Progenitor cell of endocrine pancreas (in vitro differentiated cells): ENCODE results near the gene FAHD2A. TPM values are rescaled to one million over a fixed set of nuclear protein-coding genes. Genes with fewer than 3 reads are reported as not detected.

Source experiments
- DNase-seq: peaks from one replicate; pipeline ENCODE4 v3.0.0; 2021; ENCODE audit warnings: low spot score; ENCODE audit not compliant: unreplicated experiment
- H3K27ac Mint-ChIP-seq: 2 replicates; pipeline ENCODE4 v1.8.0; 2021; ENCODE audit warnings: mild to moderate bottlenecking, moderate library complexity, mixed read lengths
- H3K27me3 Mint-ChIP-seq: 2 replicates; pipeline ENCODE4 v1.8.0; 2021; ENCODE audit warnings: mixed read lengths
- H3K36me3 Mint-ChIP-seq: 2 replicates; pipeline ENCODE4 v1.8.0; 2022; ENCODE audit warnings: mixed read lengths; ENCODE audit not compliant: insufficient read depth
- H3K4me1 Mint-ChIP-seq: 2 replicates; pipeline ENCODE4 v1.8.0; 2021; ENCODE audit warnings: low read depth, mixed read lengths
- H3K4me3 Mint-ChIP-seq: 2 replicates; pipeline ENCODE4 v1.8.0; 2021; ENCODE audit warnings: low read depth, mild to moderate bottlenecking, moderate library complexity, mixed read lengths
- H3K9me3 Mint-ChIP-seq: 2 replicates; pipeline ENCODE4 v1.8.0; 2021; ENCODE audit warnings: low read depth, mixed read lengths
- CTCF ChIP-seq: fragments of 200-600 bp; sonication (generic); IDR thresholded peaks from one replicate; pipeline ENCODE4 v1.5.0; 2021; ENCODE audit warnings: antibody characterized with exemption, mild to moderate bottlenecking; ENCODE audit not compliant: unreplicated experiment
- total RNA-seq: library from RNA; stranded (reverse); gene quantifications from 2 replicates; pipeline ENCODE4 v1.2.1, GENCODE V29; 2021

The FAHD2A gene
- total RNA-seq, 1 donor from 2014 or later: 28.8 TPM

DNA sequence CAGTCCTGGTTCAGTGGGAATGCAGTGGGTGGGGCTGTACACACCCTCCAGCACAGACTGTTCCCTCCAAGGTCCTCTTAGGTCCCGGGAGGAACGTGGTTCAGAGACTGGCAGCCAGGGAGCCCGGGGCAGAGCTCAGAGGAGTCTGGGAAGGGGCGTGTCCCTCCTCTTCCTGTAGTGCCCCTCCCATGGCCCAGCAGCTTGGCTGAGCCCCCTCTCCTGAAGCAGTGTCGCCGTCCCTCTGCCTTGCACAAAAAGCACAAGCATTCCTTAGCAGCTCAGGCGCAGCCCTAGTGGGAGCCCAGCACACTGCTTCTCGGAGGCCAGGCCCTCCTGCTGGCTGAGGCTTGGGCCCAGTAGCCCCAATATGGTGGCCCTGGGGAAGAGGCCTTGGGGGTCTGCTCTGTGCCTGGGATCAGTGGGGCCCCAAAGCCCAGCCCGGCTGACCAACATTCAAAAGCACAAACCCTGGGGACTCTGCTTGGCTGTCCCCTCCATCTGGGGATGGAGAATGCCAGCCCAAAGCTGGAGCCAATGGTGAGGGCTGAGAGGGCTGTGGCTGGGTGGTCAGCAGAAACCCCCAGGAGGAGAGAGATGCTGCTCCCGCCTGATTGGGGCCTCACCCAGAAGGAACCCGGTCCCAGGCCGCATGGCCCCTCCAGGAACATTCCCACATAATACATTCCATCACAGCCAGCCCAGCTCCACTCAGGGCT lies 17.5 kb upstream of the FAHD2A start:
- DNase-seq: no peak
- Mint-ChIP-seq H3K27ac (no peak overlapping the region), H3K4me3 (no peak overlapping the region), H3K36me3 (no peaks in the 10 kb centered on the region), H3K27me3 (peaks cover 38% of the 10 kb centered on the region), H3K4me1 (no peaks in the 10 kb centered on the region), H3K9me3 (no peaks in the 10 kb centered on the region)
- no peak for TF ChIP-seq CTCF

- no peaks in the 10 kb centered on the region for H3K36me3 Mint-ChIP-seq
- DNase-seq: no peak
- peaks cover 35% of the 10 kb centered on the region for H3K27me3 Mint-ChIP-seq
- no peaks in the 10 kb centered on the region for H3K4me1 Mint-ChIP-seq
- no peak overlapping the region for H3K27ac Mint-ChIP-seq
- no peaks in the 10 kb centered on the region for H3K9me3 Mint-ChIP-seq
- no peak for TF ChIP-seq CTCF
- H3K4me3 Mint-ChIP-seq: no peak overlapping the region
Observed at GRCh38 chr2:95385570-95385984, 16.9 kb upstream of the FAHD2A start.

DNA sequence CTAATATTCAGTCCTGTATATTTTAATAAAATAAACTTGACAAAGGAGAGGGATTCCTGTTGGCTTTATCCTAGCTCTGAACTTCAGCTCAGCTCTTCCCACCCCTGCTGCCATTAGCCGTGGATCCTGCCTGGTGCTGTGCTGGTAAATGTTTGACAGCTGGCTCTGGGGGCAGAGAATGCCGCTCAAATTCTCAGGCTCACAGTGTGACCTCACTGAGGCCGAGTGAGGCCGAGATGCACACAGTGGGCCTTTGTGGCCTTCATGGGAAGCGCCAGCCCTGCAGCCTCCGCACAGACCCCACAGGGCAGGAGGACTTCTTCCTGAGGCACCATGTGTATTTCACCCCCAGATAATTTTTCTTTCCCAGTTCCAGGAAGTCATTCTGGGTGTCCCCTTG lies 16.5 kb upstream of the FAHD2A start:
- Mint-ChIP-seq H3K4me3 (no peak overlapping the region), H3K4me1 (no peaks in the 10 kb centered on the region), H3K9me3 (no peaks in the 10 kb centered on the region), H3K27me3 (peaks cover 34% of the 10 kb centered on the region), H3K36me3 (no peaks in the 10 kb centered on the region), H3K27ac (no peak overlapping the region)
- TF ChIP-seq CTCF: no peak
- DNase-seq: no peak

GRCh38 chr2:95387358-95387757 lies 15.2 kb upstream of the FAHD2A start:
- H3K4me1 Mint-ChIP-seq: no peaks in the 10 kb centered on the region
- H3K36me3 Mint-ChIP-seq: no peaks in the 10 kb centered on the region
- no peaks in the 10 kb centered on the region for H3K9me3 Mint-ChIP-seq
- H3K4me3 Mint-ChIP-seq: no peak overlapping the region
- H3K27ac Mint-ChIP-seq: no peak overlapping the region
- no peak for DNase-seq
- no peak for TF ChIP-seq CTCF
- H3K27me3 Mint-ChIP-seq: peaks cover 27% of the 10 kb centered on the region

- no peak overlapping the region for H3K27ac Mint-ChIP-seq
- no peak for DNase-seq
- no peak for TF ChIP-seq CTCF
Observed at GRCh38 chr2:95388091-95388692, 14.3 kb upstream of the FAHD2A start.

More at GRCh38 chr2:95388091-95388692, 14.3 kb upstream of the FAHD2A start:
- no peaks in the 10 kb centered on the region for H3K9me3 Mint-ChIP-seq
- H3K4me1 Mint-ChIP-seq: no peaks in the 10 kb centered on the region
- no peak overlapping the region for H3K4me3 Mint-ChIP-seq
- H3K27me3 Mint-ChIP-seq: peaks cover 27% of the 10 kb centered on the region
- no peaks in the 10 kb centered on the region for H3K36me3 Mint-ChIP-seq
